Measurements from ENCODE around the gene TNFSF11.

DNA sequence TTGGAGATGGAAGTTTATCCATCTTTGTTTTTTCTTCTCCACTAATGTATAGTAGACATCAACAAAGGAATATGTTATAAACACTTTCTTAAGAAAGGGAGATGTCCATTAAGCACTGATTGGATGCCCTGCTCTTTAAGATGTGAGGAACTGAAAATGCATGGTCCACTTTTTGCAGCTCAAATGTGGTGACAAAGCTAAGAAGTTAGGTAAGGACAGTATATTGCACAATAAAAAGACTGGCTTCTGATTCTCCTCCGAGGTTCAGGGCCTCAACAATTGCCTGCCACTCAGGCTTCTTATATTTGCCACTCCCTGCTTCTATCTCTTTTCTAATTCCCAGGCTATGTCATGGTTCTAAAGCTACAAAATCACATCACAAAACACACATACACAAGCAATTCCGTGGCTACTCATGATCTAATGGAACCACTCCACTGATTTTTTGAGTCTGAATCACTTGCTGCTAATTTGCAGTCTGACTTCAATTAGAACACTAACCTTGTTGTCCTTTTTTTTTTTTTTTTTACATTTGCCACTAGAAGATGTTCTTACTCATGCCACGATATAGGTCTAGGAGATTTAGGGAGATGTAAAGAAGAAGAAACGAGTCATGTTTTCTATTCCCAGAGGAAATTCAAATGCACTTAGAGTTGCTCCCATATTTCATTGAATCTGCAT, 29.6 kb upstream of the TNFSF11 start:
- TF ChIP-seq, protein P1, sequence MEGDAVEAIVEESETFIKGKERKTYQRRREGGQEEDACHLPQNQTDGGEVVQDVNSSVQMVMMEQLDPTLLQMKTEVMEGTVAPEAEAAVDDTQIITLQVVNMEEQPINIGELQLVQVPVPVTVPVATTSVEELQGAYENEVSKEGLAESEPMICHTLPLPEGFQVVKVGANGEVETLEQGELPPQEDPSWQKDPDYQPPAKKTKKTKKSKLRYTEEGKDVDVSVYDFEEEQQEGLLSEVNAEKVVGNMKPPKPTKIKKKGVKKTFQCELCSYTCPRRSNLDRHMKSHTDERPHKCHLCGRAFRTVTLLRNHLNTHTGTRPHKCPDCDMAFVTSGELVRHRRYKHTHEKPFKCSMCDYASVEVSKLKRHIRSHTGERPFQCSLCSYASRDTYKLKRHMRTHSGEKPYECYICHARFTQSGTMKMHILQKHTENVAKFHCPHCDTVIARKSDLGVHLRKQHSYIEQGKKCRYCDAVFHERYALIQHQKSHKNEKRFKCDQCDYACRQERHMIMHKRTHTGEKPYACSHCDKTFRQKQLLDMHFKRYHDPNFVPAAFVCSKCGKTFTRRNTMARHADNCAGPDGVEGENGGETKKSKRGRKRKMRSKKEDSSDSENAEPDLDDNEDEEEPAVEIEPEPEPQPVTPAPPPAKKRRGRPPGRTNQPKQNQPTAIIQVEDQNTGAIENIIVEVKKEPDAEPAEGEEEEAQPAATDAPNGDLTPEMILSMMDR (conservative IDR thresholded peaks at IDR 0.05; ENCODE audit: low read depth in 2 of 2): no peak
- TF ChIP-seq EZH2 (IDR thresholded peaks at IDR 0.05; ENCODE audit: low read depth, unreplicated experiment) (no peak), EZH2phosphoT487 (IDR thresholded peaks at IDR 0.05; ENCODE audit: unreplicated experiment) (no peak), POLR2AphosphoS5 (IDR thresholded peaks at IDR 0.05; ENCODE audit: low read depth) (no peak), REST (IDR thresholded peaks at IDR 0.05; ENCODE audit: unreplicated experiment) (no peak)
